DMS79 treated with DMSO at 0.1 percent for 48 hours (cell line): ENCODE results near the gene CLSTN2.
A peak's percentile ranks its signal among the peaks of the same experiment; 100 is the strongest.

Experiments
- DNase-seq: peaks from one replicate; lab custom pipeline; 2025; lab: John Stamatoyannopoulos, UW

Gene CLSTN2

DNA sequence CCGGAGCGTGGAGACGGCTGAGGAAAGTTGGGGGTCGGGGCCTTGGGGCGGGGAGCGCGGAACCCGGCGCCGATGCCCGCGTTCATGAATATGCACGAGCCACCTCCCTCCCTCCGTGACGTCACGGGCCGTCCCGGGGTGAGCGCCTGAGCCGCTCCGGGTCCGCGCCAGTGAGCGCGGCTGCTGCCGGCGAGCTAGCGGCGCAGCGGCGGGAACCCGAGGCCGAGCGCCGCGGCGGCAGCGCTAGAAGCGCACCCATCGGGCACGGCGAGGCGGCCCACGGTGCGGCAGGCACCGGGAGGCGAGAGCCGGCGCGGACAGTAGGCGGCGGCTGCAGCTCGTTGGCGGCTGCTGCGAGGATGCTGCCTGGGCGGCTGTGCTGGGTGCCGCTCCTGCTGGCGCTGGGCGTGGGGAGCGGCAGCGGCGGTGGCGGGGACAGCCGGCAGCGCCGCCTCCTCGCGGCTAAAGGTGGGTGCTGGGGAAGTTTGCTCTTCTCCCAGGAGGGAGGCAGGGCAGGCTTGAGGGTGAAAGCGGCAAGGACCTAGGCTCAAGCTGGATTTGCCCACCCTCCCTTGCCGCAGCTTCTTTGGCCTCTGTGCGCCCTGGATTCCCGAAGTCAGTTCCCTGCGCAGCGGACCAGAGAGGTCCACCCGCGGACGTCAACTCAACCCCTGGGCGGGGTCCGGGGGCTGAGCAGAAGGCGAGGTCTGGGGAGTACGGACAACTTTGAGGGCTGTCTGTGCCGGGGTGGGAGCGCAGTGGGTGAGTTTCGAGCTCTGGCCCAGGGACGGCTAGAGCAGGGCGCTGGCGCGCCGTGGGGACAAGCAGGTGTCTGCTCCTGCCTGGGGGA is at the start of gene CLSTN2:
Gene CLSTN2 (plus strand): TSS at position 170 of the 850 bp plus-strand sequence.
- peak; percentile 70 for DNase-seq

GRCh38 chr3:139887431-139887830 is 47.6 kb upstream of the CLSTN2 start:
- DNase-seq: no peak

DNA sequence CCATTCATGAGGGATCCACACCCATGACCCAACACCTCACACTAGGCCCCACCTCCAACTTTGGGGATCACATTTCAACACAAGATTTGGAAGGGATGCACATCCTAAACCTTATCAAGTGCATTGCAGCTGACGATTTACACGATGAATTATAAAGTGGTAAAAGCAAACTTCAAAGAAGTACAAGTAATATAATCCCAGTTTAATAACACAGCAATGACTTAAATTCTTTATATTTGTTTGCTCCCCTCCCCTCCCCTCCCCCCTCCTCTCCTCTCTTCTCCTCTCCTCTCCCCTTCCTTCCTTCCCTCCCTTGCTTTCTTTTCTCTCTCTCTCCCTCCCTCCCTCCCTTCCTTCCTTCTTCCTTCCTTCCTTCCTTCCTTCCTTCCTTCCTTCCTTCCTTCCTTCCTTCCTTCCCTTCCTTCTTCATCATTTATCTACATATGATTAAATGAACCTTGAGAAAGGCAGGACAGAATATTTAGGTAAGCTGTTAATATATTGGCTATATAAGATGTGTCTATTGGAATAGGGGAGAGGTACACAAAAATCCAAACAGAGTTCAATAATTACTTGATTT is 46.3 kb upstream of the CLSTN2 start:
- no peak for DNase-seq

GRCh38 chr3:139893267-139893962 is 41.6 kb upstream of the CLSTN2 start:
- no peak for DNase-seq

GRCh38 chr3:139893963-139894642 is 40.9 kb upstream of the CLSTN2 start:
- no peak for DNase-seq

DNA sequence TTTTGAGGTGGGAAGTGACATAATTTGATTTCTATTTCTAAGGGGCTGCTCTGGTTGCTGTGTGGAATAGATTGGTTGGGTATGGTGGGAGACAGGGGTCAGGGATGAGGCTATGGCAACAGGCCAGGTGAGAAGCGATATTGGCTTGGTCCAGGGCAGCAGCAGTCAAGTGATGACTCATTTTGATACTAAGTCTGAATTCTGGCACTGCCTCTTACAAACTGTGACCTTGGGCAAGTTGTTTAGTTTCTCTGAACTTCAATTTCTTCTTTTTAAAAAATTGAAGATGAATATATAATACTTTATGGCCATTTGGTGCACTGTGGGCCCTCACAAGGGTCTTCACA is 40.4 kb upstream of the CLSTN2 start:
- DNase-seq: no peak

GRCh38 chr3:139897759-139898158 is 37.2 kb upstream of the CLSTN2 start:
- DNase-seq: no peak

DNA sequence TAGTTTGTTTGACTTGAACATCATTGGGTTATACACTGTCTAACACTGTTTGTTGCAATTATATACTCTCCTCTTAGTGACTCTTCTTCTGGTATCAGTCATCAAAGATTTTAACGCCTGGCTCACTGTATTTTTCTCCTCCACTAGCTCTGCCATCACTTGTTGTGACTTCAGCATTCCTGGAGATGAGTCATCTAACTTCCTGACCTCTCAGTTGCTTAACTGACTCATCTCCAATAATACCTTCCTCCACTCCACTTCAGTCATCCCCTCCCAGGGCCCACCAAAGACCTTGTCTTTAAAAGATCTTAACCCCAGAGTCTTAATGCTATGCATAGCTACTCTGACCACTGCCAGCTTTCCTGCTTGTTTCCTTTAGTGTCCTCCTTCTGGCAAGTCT is 28.6 kb upstream of the CLSTN2 start:
- DNase-seq: no peak

DNA sequence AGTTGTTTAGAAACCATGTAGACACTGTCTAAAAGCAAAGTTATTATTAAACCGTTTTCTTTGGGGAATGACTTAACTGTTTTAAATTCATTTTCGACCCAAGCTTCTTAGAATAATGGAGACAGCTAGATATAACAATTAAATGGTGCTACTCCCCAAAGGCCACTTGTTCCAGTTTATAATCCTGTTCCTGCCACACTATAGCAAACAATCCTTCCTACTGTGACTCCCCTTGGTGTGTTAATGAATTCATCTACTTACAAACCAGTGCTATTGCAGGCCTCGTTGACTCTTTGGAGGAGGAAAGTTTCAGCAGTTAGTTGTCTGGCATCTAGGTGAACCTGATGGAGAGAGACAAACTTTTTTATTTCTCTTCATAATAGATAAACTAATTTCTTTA is 25.2 kb upstream of the CLSTN2 start:
- no peak for DNase-seq

DNA sequence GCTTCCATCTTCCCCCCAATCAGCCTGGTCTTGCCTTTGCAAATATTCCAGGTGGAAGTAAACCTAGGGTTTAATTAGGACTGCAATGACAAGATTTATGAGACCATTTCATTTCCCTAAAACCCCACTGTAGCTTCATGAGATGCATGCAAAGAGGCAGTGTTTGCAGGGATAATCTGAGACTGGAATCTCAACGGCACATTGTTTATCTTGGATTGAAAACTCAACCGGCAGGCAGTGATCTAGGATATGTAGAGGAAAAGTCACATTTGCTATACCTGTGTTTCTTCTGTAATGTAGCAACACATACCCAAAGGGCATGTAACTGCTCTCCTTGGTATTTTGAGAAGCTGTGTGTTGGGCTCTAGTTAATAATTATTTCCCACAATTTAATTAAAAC is 18.7 kb upstream of the CLSTN2 start:
- no peak for DNase-seq

DNA sequence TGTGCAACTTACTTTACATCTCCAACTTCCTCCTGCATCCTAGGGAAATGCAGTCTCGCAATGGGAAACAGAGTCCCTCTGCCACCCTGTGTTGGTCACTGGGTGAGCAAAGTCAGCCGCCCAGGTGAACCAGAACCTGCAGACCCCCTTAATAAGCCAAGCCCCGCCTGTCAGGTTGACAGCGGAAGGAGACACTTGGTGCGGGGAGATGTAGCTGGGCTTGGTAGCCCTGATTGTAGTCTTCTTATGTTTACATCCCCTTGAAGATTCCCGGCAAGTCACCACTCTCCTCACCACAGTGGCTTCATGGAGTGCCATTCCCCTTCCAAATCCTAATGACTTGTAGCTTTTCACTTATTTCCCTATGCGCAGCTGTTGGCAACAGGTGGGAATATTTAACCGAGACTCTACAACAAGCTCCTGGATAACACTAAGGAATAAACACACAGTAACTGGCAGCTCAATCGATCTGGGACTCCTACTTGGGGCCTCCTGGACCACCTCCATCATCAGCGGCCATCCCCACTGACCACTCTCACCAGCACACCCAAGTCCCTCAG is 17.7 kb upstream of the CLSTN2 start:
- DNase-seq: no peak

DNA sequence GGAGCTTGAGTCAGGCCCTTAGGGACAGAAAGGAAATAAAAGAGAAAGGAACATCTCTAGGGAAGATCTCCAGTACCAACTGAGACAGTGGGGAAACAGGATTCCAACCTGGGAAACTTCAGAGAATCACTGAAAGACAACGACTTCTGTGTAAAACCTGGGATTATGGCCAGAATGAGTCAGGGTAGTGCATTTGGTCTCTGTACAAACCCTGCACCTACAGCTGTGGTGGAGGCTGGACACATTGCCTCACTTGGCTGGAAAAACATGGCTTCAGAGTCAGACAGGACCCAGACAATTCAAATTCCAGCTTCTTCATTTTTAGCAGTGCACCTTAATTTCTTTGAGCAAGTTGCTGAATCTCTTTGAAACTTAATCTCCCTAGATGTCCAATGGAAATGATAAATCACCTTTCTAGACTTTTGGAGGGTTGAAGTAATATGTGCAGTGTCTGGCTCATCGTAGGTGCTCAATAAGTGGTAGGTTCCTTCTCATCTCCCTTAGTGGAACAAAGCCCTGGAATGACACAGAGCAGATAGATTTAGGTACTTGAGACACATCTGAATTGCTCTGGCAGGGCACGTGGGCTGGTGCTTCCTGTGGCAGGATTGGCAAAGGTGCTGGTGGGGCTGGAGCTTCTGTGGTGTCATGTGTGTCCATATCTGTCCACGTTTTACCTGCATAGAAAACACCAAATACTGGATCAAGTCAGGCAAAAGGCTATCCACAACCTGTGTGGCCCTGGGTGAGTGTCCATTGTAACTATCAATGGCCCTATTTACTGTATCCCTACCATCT is 6.1 kb upstream of the CLSTN2 start:
- DNase-seq: no peak

DNA sequence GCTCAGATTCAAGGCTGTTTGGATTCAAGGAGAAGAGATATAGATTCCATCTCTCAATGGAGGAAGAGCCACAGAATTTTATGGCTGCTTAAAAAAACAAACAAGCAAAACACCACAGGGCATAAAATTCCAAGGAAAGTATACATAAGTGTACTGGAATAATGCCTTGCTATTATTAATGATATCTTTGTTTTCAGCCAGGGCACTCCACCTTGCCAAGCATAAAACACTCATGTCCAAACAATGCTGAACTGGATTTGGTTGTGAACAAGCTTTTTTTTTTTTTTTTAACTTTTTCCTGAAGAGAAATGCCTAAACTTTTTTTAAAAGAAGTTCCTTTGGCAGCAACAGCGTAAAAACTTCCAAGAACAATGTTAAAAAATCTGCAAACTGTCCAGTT is 4.8 kb upstream of the CLSTN2 start:
- no peak for DNase-seq

GRCh38 chr3:139933766-139934165 is 1.2 kb upstream of the CLSTN2 start:
- peak; percentile 65 for DNase-seq

GRCh38 chr3:139934613-139935015 is 371 bp upstream of the CLSTN2 start:
- DNase-seq: peak; percentile 89

DNA sequence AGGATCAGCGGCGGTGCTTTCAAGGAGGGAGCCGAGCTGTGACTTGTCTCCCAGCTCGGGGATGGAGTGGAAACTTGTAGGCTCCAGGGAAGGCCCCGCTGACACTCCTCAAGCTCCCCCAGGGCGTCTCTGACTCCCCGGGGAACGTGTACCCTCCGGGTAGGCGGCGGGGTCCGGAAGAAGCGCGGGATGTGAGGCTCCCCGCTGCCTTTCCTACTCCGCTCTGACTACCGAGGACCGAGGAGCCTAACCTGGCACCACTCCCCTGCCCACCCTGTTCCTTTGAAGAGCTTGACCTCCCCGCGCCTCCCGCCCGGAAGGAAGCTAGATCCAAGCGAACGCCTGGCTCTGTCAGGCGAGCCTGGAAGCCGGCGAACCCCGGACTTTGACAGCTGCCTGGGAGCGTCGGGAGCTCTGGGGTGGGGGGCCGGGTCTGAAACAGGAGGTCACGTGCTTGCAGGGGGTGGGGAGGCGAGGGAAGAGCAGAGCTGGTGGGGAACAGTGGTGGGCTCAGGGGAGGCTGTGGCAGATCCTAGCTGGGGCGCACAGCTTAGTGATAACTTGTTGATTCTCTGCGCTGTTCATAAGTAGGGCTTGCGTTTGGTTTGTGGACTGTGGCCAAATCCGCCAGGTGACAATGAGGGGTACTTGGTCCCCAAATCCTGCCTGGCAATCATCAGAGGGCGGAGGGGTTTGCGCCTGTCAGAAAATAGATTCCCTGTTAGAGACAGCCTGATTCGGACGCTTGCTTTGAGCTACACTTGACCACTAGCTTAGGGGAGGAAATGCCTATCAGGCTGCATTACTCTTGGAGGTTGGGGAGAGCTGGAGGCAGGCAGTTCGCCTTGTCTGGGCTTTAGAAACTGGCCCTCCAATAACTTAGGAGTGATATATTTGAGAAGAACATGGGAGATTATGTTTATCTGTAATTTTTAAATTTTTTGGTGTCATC is 1.2 kb downstream of the CLSTN2 start:
- peak; percentile 36 for DNase-seq

- DNase-seq: peak; percentile 71
Measured at GRCh38 chr3:139937674-139938279, 2.8 kb downstream of the CLSTN2 start.

- peak; percentile 41 for DNase-seq
Measured at GRCh38 chr3:139939681-139940190, 4.8 kb downstream of the CLSTN2 start.

DNA sequence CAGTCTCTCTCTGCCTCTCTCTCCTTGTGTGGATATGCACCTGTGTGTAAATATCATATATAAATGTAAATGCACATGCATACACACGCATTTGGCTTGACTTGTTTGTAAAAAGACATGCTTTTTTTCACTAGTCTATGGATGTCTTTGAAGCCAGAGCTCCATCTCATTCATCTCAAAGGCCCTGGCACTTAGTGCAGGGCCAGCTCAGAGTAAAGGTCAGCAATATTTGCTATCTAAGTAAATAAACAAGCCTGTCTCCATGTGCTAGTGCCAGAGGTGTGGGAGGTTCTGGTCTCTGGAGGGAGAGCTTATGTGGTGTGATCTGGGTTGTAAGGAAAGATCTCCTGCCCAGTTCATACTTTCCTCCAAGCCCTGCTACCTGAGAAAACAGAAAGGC is 5.6 kb downstream of the CLSTN2 start:
- DNase-seq: no peak

DNA sequence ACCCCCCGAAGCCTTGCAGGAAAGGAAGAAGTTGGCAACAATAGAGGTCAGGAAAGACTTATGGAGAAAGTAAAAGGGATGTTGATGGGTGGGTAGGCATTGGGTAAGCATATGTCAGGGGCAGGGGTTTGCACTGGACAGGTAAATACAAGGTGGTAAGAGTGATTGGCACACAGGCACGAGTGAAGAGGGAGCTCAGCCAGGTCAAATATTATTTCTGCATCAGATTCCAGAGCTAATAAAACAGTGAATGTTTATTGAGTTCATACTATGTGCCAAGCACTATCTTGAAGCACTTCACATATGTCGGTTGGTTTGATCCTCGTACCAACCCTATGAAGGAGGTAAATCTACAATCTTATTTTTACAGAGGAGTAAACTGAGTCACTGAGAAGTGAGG is 6.6 kb downstream of the CLSTN2 start:
- no peak for DNase-seq
